ENCODE measurements around the gene GID4.

DNA sequence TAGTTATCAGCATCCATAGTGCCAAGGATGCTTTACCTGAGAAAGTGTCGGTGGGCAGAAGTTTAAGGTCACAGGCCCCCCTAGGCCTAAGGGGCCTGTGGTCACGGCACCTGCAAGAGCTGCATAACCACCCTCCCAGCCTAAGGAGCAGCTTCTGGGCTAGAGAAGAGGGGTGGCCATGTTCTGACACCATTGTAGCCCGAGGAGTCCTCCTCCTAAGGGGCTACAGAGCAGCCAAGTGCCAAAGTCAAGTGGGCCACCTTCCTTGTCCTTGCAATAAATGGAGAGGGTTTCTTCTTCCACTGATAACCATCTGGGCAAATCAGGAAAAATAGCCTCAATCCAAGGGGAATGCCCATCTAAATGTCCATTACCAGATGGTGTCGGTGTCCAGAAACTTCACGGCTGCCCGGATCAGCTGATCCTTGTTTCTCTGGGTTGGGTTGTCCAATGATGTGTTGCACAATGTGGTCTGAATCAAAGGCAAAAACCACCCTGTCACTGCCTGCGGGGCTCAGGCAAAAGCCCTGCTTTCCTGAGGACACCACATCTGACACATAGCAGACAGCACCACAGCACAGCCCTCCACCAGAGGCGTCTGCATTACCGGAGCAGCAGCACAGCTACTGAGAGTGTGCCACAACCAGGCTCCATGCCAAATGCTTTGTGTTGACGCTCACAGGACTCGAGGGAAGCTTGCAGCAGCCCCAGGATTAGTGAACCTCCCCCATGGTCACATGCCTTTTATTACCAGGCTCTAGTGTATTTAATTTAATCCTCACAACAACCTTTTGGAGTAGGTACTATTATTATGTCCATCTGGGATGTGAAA lies 13.0 kb upstream of the GID4 start:
- TF ChIP-seq CTCF (IDR thresholded peaks at IDR 0.05) (no peak), POLR2A (IDR thresholded peaks at IDR 0.05) (no peak), EP300 (IDR thresholded peaks at IDR 0.05) (no peak)
